K562 (cell line): ENCODE results near the gene THOP1. TPM values are rescaled to one million over a fixed set of nuclear protein-coding genes. Genes with fewer than 3 reads are reported as not detected.

ENCODE experiments used
- ATAC-seq: fragments of 200-7000 bp; cut with Tn5 transposase; 3 replicates; pipeline ENCODE4 v1.9.1; 2020; ENCODE audit warnings: moderate library complexity
- BruUV-seq: library from RNA; stranded (reverse); fragments of 400-500 nt; replicated peaks from 2 replicates; lab custom pipeline; 2021; lab: Mats Ljungman, UMichigan
- CTCF ChIA-PET: fragments of 300-600 bp; formaldehyde crosslinking; extraction: SDS; loops from one replicate; lab custom pipeline; 2021; ENCODE audit warnings: low intra/inter-chr PET ratio; lab: Yijun Ruan, JAX
- POLR2A ChIA-PET: fragments of 300-600, 350-650 bp; sonication (Branson Sonifier 250); formaldehyde crosslinking; extraction: SDS; loops from one replicate; lab custom pipeline; 2021; ENCODE audit warnings: antibody characterized with exemption, inconsistent platforms; lab: Yijun Ruan, JAX
- DNase-seq, 4 experiments: peaks; one replicate each; pipeline versions ENCODE4 v3.0.0 to v3.0.0-alpha.2; 2011 to 2018; ENCODE audit warnings: low spot score in 3 of 4, mixed read lengths in 3 of 4; ENCODE audit errors: extremely low read depth in 1 of 4
- FAIRE-seq: peaks from 2 replicates; lab custom pipeline; 2011; peaks lifted over from hg19 to GRCh38; lab: Jason Lieb, UNC
- H2AFZ ChIP-seq: 2 replicates; pipeline ENCODE4 v1.6.0; 2011; ENCODE audit warnings: low read depth, low read length, control low read depth, inconsistent platforms
- H3K27ac ChIP-seq: fragments of 200-600 bp; 3 replicates; pipeline ENCODE4 v1.8.0; 2011; ENCODE audit warnings: low read depth, mild to moderate bottlenecking, control low read depth, inconsistent platforms, low read length, moderate library complexity, mixed read lengths; ENCODE audit errors: extremely low read depth
- H3K27me3 ChIP-seq, 2 experiments: fragments of 300-600 bp in 1 of 2; 2 replicates in 1 of 2; 3 replicates in 1 of 2; pipeline versions ENCODE4 v1.6.0 to v1.8.0; 2011; ENCODE audit warnings: inconsistent platforms in 2 of 2, low read length in 2 of 2, mild to moderate bottlenecking in 1 of 2, mixed read lengths in 1 of 2, moderate library complexity in 1 of 2; ENCODE audit not compliant: control insufficient read depth in 2 of 2, insufficient read depth in 2 of 2
- H3K36me3 ChIP-seq: fragments of 300-600 bp; 3 replicates; pipeline ENCODE4 v1.8.0; 2011; ENCODE audit warnings: mild to moderate bottlenecking, low read length, inconsistent platforms; ENCODE audit not compliant: control insufficient read depth, insufficient read depth
- H3K4me1 ChIP-seq, 2 experiments: fragments of 200-600 bp in 1 of 2; replicated peaks in 1 of 2; 2 replicates in 1 of 2; 3 replicates in 1 of 2; pipeline versions ENCODE4 v1.5.1 to v1.8.0; 2011; ENCODE audit warnings: inconsistent platforms in 2 of 2, low read length in 2 of 2, mild to moderate bottlenecking in 1 of 2, mixed read lengths in 1 of 2, moderate library complexity in 1 of 2; ENCODE audit not compliant: control insufficient read depth in 2 of 2, insufficient read depth in 2 of 2
- H3K4me2 ChIP-seq: 2 replicates; pipeline ENCODE4 v1.6.1; 2011; ENCODE audit warnings: low read length, control low read depth, inconsistent platforms, mixed read lengths; ENCODE audit not compliant: insufficient read depth
- H3K4me3 ChIP-seq: fragments of 200-600 bp; sonication (generic), shearing (Covaris generic); 2 replicates; pipeline ENCODE4 v1.5.1; 2016; ENCODE audit warnings: control low read depth, inconsistent platforms
- H3K79me2 ChIP-seq: fragments of 200-600 bp; 3 replicates; pipeline ENCODE4 v1.8.0; 2011; ENCODE audit warnings: low read length, inconsistent platforms; ENCODE audit not compliant: control insufficient read depth, insufficient read depth
- H3K9ac ChIP-seq, 2 experiments: 2 replicates each; pipeline versions ENCODE4 v1.6.0 to v1.6.1; 2011; ENCODE audit warnings: low read depth in 2 of 2, low read length in 2 of 2, control low read depth in 1 of 2, inconsistent platforms in 1 of 2, mild to moderate bottlenecking in 1 of 2, mixed read lengths in 1 of 2; ENCODE audit not compliant: insufficient read depth in 1 of 2
- H3K9me1 ChIP-seq: one replicate; pipeline ENCODE4 v1.6.0; 2011; ENCODE audit warnings: inconsistent platforms, mild to moderate bottlenecking, low read length, moderate library complexity; ENCODE audit not compliant: control insufficient read depth, insufficient read depth
- H3K9me3 ChIP-seq: replicated peaks from 2 replicates; pipeline ENCODE4 v1.5.1; 2011; ENCODE audit warnings: low read depth, low read length, inconsistent platforms; ENCODE audit not compliant: control insufficient read depth, insufficient read depth
- H4K20me1 ChIP-seq: replicated peaks from 2 replicates; pipeline ENCODE4 v1.6.1; 2011; ENCODE audit warnings: low read length, inconsistent platforms, mixed read lengths; ENCODE audit not compliant: control insufficient read depth, insufficient read depth
- GTF2E2 ChIP-seq: fragments of 200-800 bp; sonication (Bioruptor generic); IDR thresholded peaks from 2 replicates; pipeline ENCODE4 v1.6.1; 2016; ENCODE audit warnings: missing genetic modification characterization, missing compliant biosample characterization
- HNRNPUL1 ChIP-seq: fragments of 200-400 bp; formaldehyde crosslinking; IDR thresholded peaks from 2 replicates; pipeline ENCODE4 v1.6.1; 2017; ENCODE audit warnings: low read length
- NUFIP1 ChIP-seq: fragments of 450-650 bp; IDR thresholded peaks from 2 replicates; pipeline ENCODE4 v1.6.1; 2018; ENCODE audit not compliant: partially characterized antibody
- PHB2 ChIP-seq: fragments of 450-650 bp; IDR thresholded peaks from 2 replicates; pipeline ENCODE4 v1.6.1; 2017; ENCODE audit warnings: low read depth
- ZNF232 ChIP-seq: sonication (generic); formaldehyde crosslinking; IDR thresholded peaks from 2 replicates; pipeline ENCODE4 v1.8.0; 2022; ENCODE audit warnings: mild to moderate bottlenecking, missing genetic modification reagents
- ZNF778 ChIP-seq: fragments of 450-650 bp; formaldehyde crosslinking; IDR thresholded peaks from 2 replicates; pipeline ENCODE4 v1.4.0; 2020; ENCODE audit warnings: mild to moderate bottlenecking, moderate library complexity
- WGBS: fragments of 100-300 bp; shearing (Covaris generic); methylation state at CpG from one replicate; pipeline ENCODE4 v1.1.6; 2016; ENCODE audit warnings: low coverage, mixed read lengths; ENCODE audit not compliant: insufficient coverage; ENCODE audit errors: missing lambda C conversion rate; 5-methylcytosine and 5-hydroxymethylcytosine counted together
- in situ Hi-C: fragments of 300-500 bp; cut with MboI; formaldehyde crosslinking; loops from 4 replicates; pipeline ENCODE4 v1.15.0; 2018; ENCODE audit warnings: inconsistent platforms, mixed read lengths
- intact Hi-C: fragments of 100-400 bp; cut with micrococcal nuclease; formaldehyde crosslinking; loops from 2 replicates; pipeline ENCODE4 v1.14.2; 2022
- polyA plus RNA-seq, 8 experiments: library from polyadenylated mRNA; depleted of rRNA in 4 of 8; stranded (reverse) in 5 of 8; unstranded in 3 of 8; fragments of >200 nt; fragmentation: Nextera tagmentation in 2 of 8; fragmentation: Illumina TruSeq in 1 of 8; extraction: Ambion mirVana in 2 of 8; extraction: Trizol in 1 of 8; gene quantifications; 2 replicates each; pipeline versions ENCODE4 v1.2.1 to v1.2.3, GENCODE V29; 2011 to 2014; ENCODE audit warnings: inconsistent platforms in 1 of 8, missing spikeins in 1 of 8
- total RNA-seq, 7 experiments: library from RNA; depleted of rRNA in 6 of 7; stranded (reverse); fragments of >200 nt in 6 of 7; fragmentation: Illumina TruSeq in 2 of 7; extraction: Trizol in 2 of 7; gene quantifications; 2 replicates each; pipeline versions ENCODE4 v1.2.1 to v1.2.3, GENCODE V29; 2011 to 2021; ENCODE audit warnings: low replicate concordance in 1 of 7
- TF ChIP-seq, protein P1 (sequence below): fragments of 450-650 bp; IDR thresholded peaks from 2 replicates; pipeline ENCODE4 v1.6.1; 2016; ENCODE audit warnings: low read depth, mild to moderate bottlenecking, moderate library complexity

Gene THOP1
- total and polyA plus RNA-seq, 9 of the 15 experiments (the other 6 are each of a cell fraction or from before 2014, with no cell fraction given), result 1.3 to 255 (median 96.1) TPM

GRCh38 chr19:2822846-2823245, 37.5 kb downstream of the THOP1 start:
- H3K27ac ChIP-seq, result no peak overlapping the region
- CTCF ChIA-PET, result no interaction called here
- H3K79me2 ChIP-seq, result peaks cover 7% of the 10 kb centered on the region
- DNase-seq, result peak in 1 of 4 experiments; percentile 2
- no peak for FAIRE-seq
- no peak overlapping the region for H2AFZ ChIP-seq
- POLR2A ChIA-PET, result interaction anchor here (0.7 to 1.5 kb wide), 4 partner anchors 12 to 214 kb away, joined by 3 to 4 read pairs (median 3); partner anchors contain the start of gene ZNF555
- no peak overlapping the region for H3K4me3 ChIP-seq
- no TSS peak for BruUV-seq
- no peak for TF ChIP-seq ZNF232 (CRISPR knock-in tag)
- TF ChIP-seq GTF2E2, result no peak
- TF ChIP-seq HNRNPUL1, result no peak
- no peak for TF ChIP-seq NUFIP1
- H3K9ac ChIP-seq, result no peak overlapping the region
- no peak for ATAC-seq
- H3K27me3 ChIP-seq, result no peaks in the 10 kb centered on the region
- H3K36me3 ChIP-seq, result no peaks in the 10 kb centered on the region
- H4K20me1 ChIP-seq, result no peaks in the 10 kb centered on the region
- H3K9me3 ChIP-seq, result 0 out of 2 replicates have a peak, but pooled peaks cover 1% of the 10 kb centered on the region
- intact Hi-C loops, result no loop called here
- in situ Hi-C loops, result no loop called here
- no peaks in the 10 kb centered on the region for H3K9me1 ChIP-seq
- WGBS, result 60% methylated on average over 3 of the region's 5 CpGs
- no peak overlapping the region for H3K4me2 ChIP-seq
- H3K4me1 ChIP-seq, result peaks cover 0 to 15% of the 10 kb centered on the region in 2 experiments; a peak in 3 of 5 replicates

GRCh38 chr19:2823646-2824045, 38.3 kb downstream of the THOP1 start:
- in situ Hi-C loops (no loop called here), intact Hi-C loops (no loop called here)
- 56% methylated on average over 9 of the region's 9 CpGs for WGBS
- Histone ChIP-seq H2AFZ (no peak overlapping the region), H3K4me3 (no peak overlapping the region), H3K4me2 (no peak overlapping the region), H3K4me1 (peaks cover 0 to 15% of the 10 kb centered on the region in 2 experiments; a peak in 3 of 5 replicates), H3K9me1 (no peaks in the 10 kb centered on the region), H3K27ac (no peak overlapping the region), H3K79me2 (peaks cover 7% of the 10 kb centered on the region), H4K20me1 (no peaks in the 10 kb centered on the region), H3K9ac (0 out of 4 replicates have a peak overlapping the region, but pooled peaks of 1 of the 2 experiments have one; percentile 11), H3K36me3 (no peaks in the 10 kb centered on the region)
- DNase-seq (no peak), FAIRE-seq (no peak)
- BruUV-seq, result no TSS peak
- ChIA-PET CTCF (no interaction called here), POLR2A (interaction anchor here (0.9 kb wide), 1 partner anchor 18 kb away, joined by 3 read pairs; the partner anchor contains the start of gene ZNF555)
- TF ChIP-seq, protein P1, sequence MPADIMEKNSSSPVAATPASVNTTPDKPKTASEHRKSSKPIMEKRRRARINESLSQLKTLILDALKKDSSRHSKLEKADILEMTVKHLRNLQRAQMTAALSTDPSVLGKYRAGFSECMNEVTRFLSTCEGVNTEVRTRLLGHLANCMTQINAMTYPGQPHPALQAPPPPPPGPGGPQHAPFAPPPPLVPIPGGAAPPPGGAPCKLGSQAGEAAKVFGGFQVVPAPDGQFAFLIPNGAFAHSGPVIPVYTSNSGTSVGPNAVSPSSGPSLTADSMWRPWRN, result no peak
- TF ChIP-seq ZNF778 (no peak), PHB2 (no peak)
- TF ChIP-seq, all 486 proteins: peak for 0
- no peaks in the 10 kb centered on the region for H3K27me3 ChIP-seq
- H3K9me3 ChIP-seq, result peaks cover 4% of the 10 kb centered on the region
- ATAC-seq, result no peak
